PC-3 (cell line): ENCODE measurements around the gene TRPM5.

ENCODE experiments used
- CTCF ChIP-seq: fragments of 300-600 bp; sonication (generic); conservative IDR thresholded peaks from 2 replicates; pipeline ENCODE4 v1.5.1; 2017; ENCODE audit warnings: antibody characterized with exemption, low read depth, mild to moderate bottlenecking, low read length
- EZH2 ChIP-seq: fragments of 300-600 bp; sonication (generic); IDR thresholded peaks from one replicate; pipeline ENCODE4 v1.6.1; 2017; ENCODE audit warnings: antibody characterized with exemption, mild to moderate bottlenecking, low read length; ENCODE audit not compliant: unreplicated experiment
- EZH2phosphoT487 ChIP-seq: fragments of 300-600 bp; sonication (generic); IDR thresholded peaks from 2 replicates; pipeline ENCODE4 v1.6.1; 2018; ENCODE audit warnings: mild to moderate bottlenecking, antibody characterized with exemption, low read length, borderline replicate concordance

- no peak for TF ChIP-seq CTCF
- TF ChIP-seq EZH2: no peak
- no peak for TF ChIP-seq EZH2phosphoT487
Observed at GRCh38 chr11:2443406-2443805, 908 bp downstream of the TRPM5 start.
